Panc1 (cell line): ENCODE measurements around the gene DDAH1.

Experiments used
- CTCF ChIP-seq: fragments of 450-650 bp; IDR thresholded peaks from 2 replicates; pipeline ENCODE4 v1.5.1; 2017; ENCODE audit warnings: mild to moderate bottlenecking
- POLR2AphosphoS5 ChIP-seq: IDR thresholded peaks from 2 replicates; pipeline ENCODE4 v1.6.1; 2012; ENCODE audit warnings: mild to moderate bottlenecking, low read depth, low read length, moderate library complexity
- TF ChIP-seq, protein P1 (sequence below), 2 experiments: IDR thresholded peaks; 2 replicates each; pipeline ENCODE4 v1.6.1; 2011 to 2012; ENCODE audit warnings: low read depth in 2 of 2, control low read depth in 1 of 2, low read length in 1 of 2, mild to moderate bottlenecking in 1 of 2, moderate library complexity in 1 of 2; ENCODE audit not compliant: insufficient read depth in 1 of 2

DNA sequence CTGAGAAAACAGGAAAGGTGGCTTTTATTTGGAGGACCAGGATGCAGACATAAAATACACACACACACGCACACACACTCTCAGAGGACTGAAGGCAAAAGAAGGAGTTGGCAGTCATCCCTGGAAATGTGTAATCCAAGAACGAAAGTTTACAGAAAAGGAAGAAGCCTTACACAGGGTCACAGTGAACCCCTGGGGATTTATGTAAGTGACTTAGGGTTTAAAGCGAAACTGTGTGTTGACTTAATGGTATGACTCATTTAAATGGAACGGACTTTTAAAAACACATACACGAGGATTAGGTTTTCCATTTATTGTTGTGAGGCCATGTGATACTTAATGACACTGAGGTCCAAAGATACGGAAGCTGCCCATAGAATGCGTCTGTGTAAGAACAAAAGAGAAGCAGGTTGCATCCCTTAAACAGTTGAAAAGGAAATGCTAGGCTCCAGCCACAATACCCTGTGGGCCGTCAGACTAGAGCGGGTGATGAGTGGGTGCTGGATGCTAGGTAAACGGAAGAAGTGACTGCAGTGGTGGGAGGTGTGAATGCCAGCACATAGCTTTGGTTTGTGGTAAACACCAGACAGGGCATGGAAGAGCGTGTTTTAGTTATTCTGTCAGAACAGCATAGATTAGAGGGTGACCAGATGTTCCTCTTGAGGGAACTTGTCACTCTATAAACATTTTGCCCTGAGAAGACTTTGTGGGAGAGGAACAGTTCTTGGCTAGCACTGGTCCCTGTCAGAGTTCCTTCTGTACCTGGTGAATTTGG lies 166.9 kb downstream of the DDAH1 start:
- TF ChIP-seq CTCF (no peak), POLR2AphosphoS5 (peak; percentile 96)
- TF ChIP-seq, protein P1, sequence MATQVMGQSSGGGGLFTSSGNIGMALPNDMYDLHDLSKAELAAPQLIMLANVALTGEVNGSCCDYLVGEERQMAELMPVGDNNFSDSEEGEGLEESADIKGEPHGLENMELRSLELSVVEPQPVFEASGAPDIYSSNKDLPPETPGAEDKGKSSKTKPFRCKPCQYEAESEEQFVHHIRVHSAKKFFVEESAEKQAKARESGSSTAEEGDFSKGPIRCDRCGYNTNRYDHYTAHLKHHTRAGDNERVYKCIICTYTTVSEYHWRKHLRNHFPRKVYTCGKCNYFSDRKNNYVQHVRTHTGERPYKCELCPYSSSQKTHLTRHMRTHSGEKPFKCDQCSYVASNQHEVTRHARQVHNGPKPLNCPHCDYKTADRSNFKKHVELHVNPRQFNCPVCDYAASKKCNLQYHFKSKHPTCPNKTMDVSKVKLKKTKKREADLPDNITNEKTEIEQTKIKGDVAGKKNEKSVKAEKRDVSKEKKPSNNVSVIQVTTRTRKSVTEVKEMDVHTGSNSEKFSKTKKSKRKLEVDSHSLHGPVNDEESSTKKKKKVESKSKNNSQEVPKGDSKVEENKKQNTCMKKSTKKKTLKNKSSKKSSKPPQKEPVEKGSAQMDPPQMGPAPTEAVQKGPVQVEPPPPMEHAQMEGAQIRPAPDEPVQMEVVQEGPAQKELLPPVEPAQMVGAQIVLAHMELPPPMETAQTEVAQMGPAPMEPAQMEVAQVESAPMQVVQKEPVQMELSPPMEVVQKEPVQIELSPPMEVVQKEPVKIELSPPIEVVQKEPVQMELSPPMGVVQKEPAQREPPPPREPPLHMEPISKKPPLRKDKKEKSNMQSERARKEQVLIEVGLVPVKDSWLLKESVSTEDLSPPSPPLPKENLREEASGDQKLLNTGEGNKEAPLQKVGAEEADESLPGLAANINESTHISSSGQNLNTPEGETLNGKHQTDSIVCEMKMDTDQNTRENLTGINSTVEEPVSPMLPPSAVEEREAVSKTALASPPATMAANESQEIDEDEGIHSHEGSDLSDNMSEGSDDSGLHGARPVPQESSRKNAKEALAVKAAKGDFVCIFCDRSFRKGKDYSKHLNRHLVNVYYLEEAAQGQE (IDR thresholded peaks at IDR 0.05; ENCODE audit: insufficient read depth in 1 of 2, low read depth in 2 of 2, low read length in 1 of 2): peak in 1 of 2 experiments; percentile 37; a peak in 2 of 4 replicates
